Right cardiac atrium (tissue), 5 donors: ENCODE data around the gene PPT2. TPM values are rescaled to one million over a fixed set of nuclear protein-coding genes. Genes with fewer than 3 reads are reported as not detected.
"Not testable (repeated sequence)": the region's sequence is repeated elsewhere in the genome, so short reads cannot be mapped to it uniquely, and the experiment has no call there.

ENCODE experiments used
- ATAC-seq, 2 donors: fragments of 200-7000 bp; cut with Tn5 transposase; one replicate each; pipeline versions ENCODE4 v1.8.0 to v1.9.1; 2020; ENCODE audit warnings: moderate library complexity in 2 of 2, mild to moderate bottlenecking in 1 of 2
- DNase-seq, 3 donors: peaks; one replicate each; pipeline ENCODE4 v3.0.0-alpha.2; 2020
- H3K27ac ChIP-seq: one replicate; pipeline ENCODE4 v1.5.1; 2013; ENCODE audit warnings: mild to moderate bottlenecking, low read length, control low read depth, moderate library complexity
- H3K27me3 ChIP-seq: one replicate; pipeline ENCODE4 v1.6.1; 2013; ENCODE audit not compliant: control insufficient read depth, insufficient read depth
- H3K4me1 ChIP-seq: one replicate; pipeline ENCODE4 v1.6.1; 2013; ENCODE audit warnings: low read length; ENCODE audit not compliant: control insufficient read depth, insufficient read depth
- H3K4me3 ChIP-seq: one replicate; pipeline ENCODE4 v1.5.1; 2013; ENCODE audit warnings: low read length, control low read depth
- H3K9me3 ChIP-seq: one replicate; pipeline ENCODE4 v1.6.1; 2013; ENCODE audit warnings: low read length; ENCODE audit not compliant: control insufficient read depth
- WGBS: extraction: QIAGEN DNeasy Blood & Tissue Kit; methylation state at CpG from one replicate; pipeline ENCODE4 v1.1.7; 2013; 5-methylcytosine and 5-hydroxymethylcytosine counted together
- intact Hi-C, 4 donors: fragments of 100-400 bp; cut with DNase I; formaldehyde crosslinking; loops; one replicate each; pipeline versions ENCODE4 v1.11.0 to v1.14.0; 2022 to 2023
- polyA plus RNA-seq: library from polyadenylated mRNA; stranded (reverse); fragments of 200-250 nt; gene quantifications from one replicate; pipeline ENCODE4 v1.2.3, GENCODE V29; 2013
- total RNA-seq, 4 donors: library from RNA; stranded (reverse); fragmentation: NEBNext Ultra II Directional; extraction: Animal tissue kit (Norgen Biotek cat#: 25700); gene quantifications; one replicate each; pipeline ENCODE4 v1.2.1, GENCODE V29; 2021
- donor health status: healthy with polysubstance abuse.
- donor health status: DM: no; HTN: yes; CAD: no.
- donor health status: DM: no; HTN: no; CAD: no.
- donor health status: DM: no; HTN: yes; CAD: no; lungs with severe emphysema.
- donor health status: DM: yes; HTN: yes; CAD: no.

PPT2 gene
- total and polyA plus RNA-seq, 5 donors = 22.4 to 30.5 (median 30.0) TPM

DNA sequence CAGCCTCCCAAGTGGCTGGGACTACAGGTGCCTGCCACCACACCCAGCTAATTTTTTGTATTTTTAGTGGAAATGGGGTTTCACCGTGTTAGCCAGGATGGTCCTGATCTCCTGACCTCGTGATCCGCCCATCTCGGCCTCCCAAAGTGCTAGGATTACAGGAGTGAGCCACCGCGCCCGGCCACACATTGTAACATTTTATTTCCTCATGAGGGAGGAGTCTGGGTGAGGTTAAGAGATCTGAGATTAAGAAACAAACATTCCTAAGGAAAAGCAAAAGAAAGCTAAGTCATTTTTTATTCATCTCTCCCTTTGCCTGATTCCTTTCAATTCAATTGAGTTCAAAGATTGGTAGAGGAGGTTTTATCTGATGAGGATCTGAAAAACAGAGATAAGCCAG is 9.7 kb upstream of the PPT2 start:
- WGBS = 81% methylated on average over 7 of the region's 7 CpGs
- DNase-seq, H3K27me3 ChIP-seq: not testable (repeated sequence)

DNA sequence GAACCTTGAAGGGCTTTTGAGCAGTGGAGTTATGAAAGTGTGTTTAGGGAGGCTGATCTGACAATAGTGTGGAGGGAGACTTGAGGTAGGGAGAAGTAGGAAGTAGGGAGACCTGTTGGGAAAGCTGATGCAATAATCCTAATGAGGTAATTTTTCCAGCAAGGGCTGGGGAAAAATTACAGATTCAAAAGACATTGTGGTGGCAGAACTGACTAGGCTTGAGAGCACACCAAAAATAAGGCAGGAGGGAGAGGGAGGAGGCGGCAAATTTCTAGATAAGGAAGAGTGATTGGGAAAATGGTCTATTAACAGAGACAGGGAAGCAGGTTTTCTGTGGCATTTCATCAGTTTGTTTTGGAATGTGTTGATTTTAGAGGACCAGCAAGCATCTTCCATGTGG is 7.7 kb upstream of the PPT2 start:
- ATAC-seq (no peak), DNase-seq (no peak)
- Histone ChIP-seq H3K4me1 (no peaks in the 10 kb centered on the region), H3K27me3 (no peaks in the 10 kb centered on the region), H3K4me3 (no peak overlapping the region), H3K9me3 (no peaks in the 10 kb centered on the region), H3K27ac (no peak overlapping the region)
- 39% methylated on average over 1 of the region's 1 CpG for WGBS
- intact Hi-C loops = no loop called here

More for the DNA sequence above, 9.7 kb upstream of the PPT2 start:
- intact Hi-C loops, H3K4me3 ChIP-seq, H3K9me3 ChIP-seq, H3K27ac ChIP-seq, ATAC-seq, H3K4me1 ChIP-seq: not testable (repeated sequence)

DNA sequence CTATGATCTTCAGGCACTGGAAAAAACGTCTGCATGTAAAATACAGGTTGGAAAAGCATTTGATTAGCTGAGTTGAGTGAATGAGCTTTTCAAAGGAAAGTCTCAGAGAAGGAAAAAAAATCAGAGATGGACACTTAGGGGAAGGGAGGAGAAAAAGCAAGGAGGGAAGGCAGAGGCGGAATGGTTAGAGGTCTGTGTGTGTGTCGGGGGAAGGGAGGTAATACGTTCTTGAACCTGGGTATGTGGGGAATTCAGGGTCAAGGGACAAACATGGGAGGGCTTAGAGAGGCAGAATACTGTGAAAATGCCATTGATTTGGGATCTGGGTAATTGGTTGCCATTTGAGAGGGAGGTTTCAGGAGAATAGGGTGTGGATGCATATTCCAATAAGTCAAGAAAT is 7.3 kb upstream of the PPT2 start:
- Histone ChIP-seq H3K27me3 (no peaks in the 10 kb centered on the region), H3K27ac (no peak overlapping the region), H3K4me1 (no peaks in the 10 kb centered on the region), H3K9me3 (no peaks in the 10 kb centered on the region), H3K4me3 (no peak overlapping the region)
- 30% methylated on average over 4 of the region's 4 CpGs for WGBS
- intact Hi-C loops = no loop called here
- no peak for ATAC-seq
- DNase-seq = no peak

DNA sequence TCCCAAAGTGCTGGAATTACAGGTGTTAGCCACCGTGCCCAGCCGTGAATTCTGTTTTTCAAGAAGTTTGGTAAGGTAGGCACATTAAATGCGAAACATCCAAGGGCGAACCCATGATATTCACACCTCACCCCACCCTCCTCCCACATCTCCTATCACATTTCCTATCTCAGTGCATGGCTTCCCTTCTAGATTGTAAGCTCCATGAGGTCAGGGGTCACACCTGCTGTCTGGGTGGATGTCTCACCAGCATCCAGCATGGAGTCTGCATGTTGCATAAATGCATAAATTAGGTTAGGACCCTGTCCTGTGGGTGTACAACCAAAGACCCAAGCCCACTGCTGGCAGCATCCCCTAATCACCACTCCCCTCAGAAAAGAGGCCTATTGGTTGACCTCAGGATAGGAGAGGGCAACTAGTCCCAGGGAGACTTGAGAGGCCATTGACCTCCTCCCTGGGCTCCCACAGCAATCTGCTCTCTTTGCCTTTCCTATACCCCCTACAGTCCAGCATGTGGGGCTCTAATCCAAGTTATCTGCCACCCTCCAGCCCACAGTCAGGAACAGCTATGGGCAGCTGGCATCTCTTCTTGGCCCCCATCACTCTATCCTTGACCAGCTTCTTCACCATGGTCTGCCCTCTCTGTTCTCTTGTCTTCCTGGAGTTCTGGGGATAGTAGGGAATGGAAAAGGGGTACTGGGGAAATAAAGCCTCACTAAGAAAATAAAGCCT is 6.4 kb upstream of the PPT2 start:
- H3K27ac ChIP-seq = no peak overlapping the region
- no peaks in the 10 kb centered on the region for H3K4me1 ChIP-seq
- H3K9me3 ChIP-seq = no peaks in the 10 kb centered on the region
- H3K27me3 ChIP-seq = no peaks in the 10 kb centered on the region
- 91% methylated on average over 4 of the region's 4 CpGs for WGBS
- intact Hi-C loops = no loop called here
- ATAC-seq (no peak), DNase-seq (no peak)
- H3K4me3 ChIP-seq = no peak overlapping the region

DNA sequence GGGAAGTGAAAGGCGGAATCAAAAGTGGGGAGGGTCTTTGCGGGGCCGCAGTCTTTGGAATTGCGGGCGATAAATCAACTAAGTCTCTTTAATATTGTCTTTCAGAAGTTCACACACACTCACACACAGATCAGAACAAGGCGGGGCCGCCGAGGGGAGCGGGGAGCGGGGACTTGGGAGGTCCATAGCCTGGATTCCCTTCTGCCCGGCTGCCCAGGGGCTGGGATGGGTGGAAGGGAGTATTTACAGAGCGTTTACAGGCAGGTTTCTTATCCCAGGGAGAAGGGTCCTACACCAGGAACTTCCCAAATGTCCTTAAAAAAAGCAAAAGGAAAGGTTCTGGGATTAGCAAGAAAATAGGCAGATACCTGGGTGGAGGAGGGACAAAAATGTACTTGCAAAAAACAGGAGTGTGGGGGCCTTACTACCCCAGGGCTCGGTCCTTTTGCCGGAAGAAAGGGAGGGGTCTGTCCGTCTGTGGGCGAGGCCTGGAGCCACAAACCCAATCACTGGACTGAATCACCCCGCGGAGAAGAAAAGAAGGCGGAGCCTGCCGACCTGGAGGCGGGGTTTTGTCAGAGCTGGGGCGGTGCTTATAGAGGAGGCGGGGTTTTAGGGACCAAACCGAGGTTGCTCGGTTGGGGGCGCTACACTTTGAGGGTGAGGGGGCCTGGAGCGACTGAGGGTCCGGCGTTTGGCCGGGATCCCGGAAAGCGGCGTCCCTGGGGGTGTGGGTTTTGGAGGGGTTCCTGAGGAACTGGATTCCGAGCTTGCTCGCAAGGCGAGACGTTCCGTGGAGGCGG is 5.5 kb upstream of the PPT2 start:
- DNase-seq (peak; percentile 75 to 89 (median 87)), ATAC-seq (peak; percentile 62 to 82)

DNA sequence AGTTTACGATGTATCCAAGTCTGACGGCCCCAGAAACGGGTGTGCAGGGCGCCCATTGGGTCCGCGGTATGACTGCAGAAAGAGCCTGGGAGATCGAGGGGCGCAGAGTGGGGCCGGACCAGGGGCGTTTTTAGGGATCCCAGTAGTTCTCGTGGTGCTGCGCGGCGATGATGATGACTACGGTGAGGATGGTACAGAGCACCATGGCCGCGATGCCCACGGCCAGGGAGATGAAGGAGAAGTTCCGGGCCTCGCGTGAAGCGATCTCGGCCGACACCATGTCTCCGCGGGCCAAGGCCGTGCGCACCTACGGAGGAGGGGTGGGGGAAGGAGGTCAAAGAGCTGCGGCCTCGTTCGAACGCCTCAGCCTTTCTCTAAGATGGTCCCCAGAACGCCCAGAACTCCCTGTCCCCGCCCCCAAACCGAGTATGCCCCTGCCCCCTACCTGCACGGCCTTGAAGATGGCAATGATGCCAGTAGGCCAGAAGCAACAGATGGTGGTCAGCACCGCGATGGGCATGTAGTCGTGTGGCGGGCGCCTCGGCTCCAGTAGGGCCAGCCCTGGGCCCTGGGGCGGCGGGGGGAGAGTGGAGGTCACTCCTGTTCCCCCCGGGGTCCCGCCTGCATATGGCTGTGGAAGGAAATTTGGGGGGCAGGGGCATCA is 4.7 kb upstream of the PPT2 start:
- DNase-seq (peak in 1 of 3 donors; percentile 58), ATAC-seq (no peak)
- Histone ChIP-seq H3K4me1 (no peaks in the 10 kb centered on the region), H3K4me3 (peak overlapping the region; percentile 34), H3K9me3 (no peaks in the 10 kb centered on the region), H3K27ac (no peak overlapping the region), H3K27me3 (no peaks in the 10 kb centered on the region)
- intact Hi-C loops = no loop called here
- WGBS = 47% methylated on average over 47 of the region's 47 CpGs

More for the DNA sequence above, 5.5 kb upstream of the PPT2 start:
- no peak overlapping the region for H3K27ac ChIP-seq
- H3K9me3 ChIP-seq = no peaks in the 10 kb centered on the region
- no peaks in the 10 kb centered on the region for H3K27me3 ChIP-seq
- peak overlapping the region; percentile 57 for H3K4me3 ChIP-seq
- no peaks in the 10 kb centered on the region for H3K4me1 ChIP-seq
- intact Hi-C loops = no loop called here
- 32% methylated on average over 39 of the region's 39 CpGs for WGBS

DNA sequence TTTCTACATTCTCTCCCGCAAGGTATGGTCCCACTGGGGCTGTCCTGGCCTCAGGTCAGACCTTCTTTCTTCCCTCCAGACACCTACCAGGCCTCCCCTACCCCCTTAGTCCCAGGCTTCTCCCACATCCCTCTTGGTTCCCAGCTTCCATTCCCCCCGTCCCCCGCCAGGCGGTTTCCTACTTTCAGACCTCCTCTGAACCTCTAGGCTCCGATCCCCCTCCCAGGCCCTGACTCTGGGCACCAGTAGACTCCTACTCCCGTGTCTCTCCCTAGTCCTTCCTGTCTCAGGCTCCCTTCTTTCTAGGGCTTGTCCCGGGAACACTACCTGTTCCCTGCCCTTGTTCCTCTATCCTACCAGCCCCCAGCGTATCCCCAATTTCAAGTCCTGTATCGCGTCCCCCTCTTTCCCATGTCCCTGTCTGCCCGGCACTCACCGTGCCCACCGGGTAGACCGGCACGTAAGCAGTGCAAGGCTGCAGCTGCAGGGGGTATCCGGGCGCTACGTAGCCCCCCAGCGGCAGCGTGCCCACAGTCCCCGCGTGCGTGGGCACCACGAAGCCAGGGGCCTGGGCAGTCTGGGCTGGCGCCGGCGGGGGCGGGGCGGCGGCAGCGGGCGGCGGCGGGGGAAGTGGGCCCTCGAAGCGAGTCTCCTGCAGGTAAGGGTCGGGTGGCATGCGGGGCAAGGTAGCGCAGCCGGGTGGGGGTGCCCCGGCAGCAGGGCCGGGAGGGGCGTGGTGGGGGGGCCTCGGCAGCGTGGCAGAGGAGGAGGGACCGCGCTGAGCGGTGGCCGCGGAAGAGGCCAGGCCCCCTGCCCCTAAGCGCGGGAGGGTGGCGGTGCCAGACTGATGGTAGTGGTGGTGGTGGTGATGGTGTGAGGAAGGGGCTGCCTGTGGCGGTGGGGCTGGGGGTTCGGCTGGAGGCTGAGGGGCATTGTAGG is 3.7 kb upstream of the PPT2 start:
- intact Hi-C loops = no loop called here
- ATAC-seq (no peak), DNase-seq (peak in 1 of 3 donors; percentile 59)
- 49% methylated on average over 55 of the region's 55 CpGs for WGBS
- Histone ChIP-seq H3K4me1 (peaks cover 4% of the 10 kb centered on the region), H3K27ac (no peak overlapping the region), H3K4me3 (no peak overlapping the region), H3K27me3 (no peaks in the 10 kb centered on the region), H3K9me3 (no peaks in the 10 kb centered on the region)

DNA sequence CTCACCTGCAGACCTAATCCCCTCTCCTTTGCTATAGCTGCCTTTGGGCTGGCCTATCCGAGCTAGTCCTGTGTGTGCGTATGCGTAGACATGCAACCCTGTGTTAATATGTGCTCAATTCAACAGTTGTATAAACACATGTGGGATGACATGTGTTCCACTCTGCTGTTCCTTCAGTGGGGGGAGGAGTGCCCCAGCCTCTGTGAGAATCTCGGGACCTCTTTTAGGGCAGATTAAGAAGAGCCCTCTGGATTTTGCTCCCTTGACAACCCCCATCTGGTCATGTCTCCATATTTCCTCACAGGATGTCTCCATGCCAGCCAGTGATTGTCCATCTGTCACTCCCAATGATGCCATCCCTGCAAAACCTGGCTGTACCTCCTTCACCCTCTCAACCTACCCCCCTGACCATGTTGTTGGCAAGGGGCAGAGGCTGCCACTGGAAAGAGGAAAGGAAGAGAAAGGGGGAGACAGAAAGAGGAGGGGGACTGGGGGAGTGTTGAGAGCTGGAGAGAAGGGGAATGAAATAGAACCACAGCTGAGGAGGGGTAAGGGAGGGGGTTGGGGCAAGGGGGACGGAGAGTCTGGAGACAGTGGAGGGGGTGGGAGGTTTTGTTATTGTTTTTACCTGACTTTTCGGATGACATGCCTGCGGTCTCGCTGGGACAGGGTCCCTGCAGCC is 2.6 kb upstream of the PPT2 start:
- Histone ChIP-seq H3K4me1 (peaks cover 5% of the 10 kb centered on the region), H3K27me3 (no peaks in the 10 kb centered on the region), H3K9me3 (no peaks in the 10 kb centered on the region), H3K4me3 (peak overlapping the region; percentile 49), H3K27ac (no peak overlapping the region)
- whole genome bisulfite sequencing = 39% methylated on average over 8 of the region's 8 CpGs
- no peak for ATAC-seq
- intact Hi-C loops = no loop called here
- peak in 1 of 3 donors; percentile 27 for DNase-seq

DNA sequence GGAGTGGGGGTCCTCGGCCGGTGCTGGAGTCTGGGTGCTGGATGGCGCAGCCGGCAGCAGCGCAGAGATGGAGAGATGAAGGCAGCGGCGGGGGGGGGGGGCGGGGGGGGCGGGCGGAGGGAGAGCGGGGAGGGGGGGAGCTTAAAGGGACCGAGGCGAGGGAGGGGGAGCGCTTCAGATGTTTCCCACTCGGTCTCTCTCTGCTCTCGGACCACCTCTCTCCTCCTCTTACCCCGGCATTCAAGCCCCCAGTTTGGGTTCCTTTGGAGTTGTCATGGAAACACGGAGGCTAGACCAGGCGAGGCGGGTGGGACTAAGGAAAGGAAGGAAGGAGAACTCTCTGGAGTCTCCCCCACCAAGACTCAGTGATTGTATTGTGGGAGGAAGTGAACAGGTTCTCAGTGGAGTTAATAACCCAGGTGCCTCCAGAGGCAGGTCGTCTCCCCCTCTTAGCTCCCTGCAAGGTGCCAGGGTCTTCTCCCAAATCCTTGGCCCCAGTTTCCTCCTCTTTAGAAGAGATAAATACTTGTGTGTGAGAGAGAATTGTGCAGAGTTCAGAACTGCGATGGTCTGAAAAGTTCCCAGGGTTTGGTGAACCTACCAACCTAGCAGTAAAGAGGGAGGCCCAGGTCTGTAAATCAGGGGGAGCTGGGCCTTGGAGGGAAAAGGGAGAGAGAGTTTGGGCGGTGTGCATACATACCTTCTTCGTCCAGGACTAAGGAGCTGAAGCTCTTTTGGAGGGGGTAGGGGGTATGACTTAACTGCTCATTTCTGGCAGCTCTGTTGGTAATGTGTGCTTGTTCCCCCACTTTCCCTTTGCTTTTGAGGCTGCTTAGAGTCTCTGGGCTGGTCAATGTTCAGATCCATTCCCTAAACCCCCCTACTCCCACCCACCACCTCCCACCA is 1.8 kb upstream of the PPT2 start, which contains the start of gene PRRT1:
PRRT1 (minus strand) TSS at position 77 of the 906 bp plus-strand sequence. CDS start 112 bp downstream, outside the sequence.
- H3K9me3 ChIP-seq = no peaks in the 10 kb centered on the region
- H3K4me3 ChIP-seq = peak within 1 kb of the TSS; percentile 60
- ATAC-seq = no peak
- 18% methylated on average over 19 of the region's 24 CpGs for WGBS
- peak in 1 of 3 donors; percentile 65 for DNase-seq
- intact Hi-C loops = no loop called here
- no peak within 1 kb of the TSS for H3K27ac ChIP-seq
- H3K4me1 ChIP-seq = peaks cover 5% of the 10 kb centered on the region
- H3K27me3 ChIP-seq = no peaks in the 10 kb centered on the region
